ENCODE data around the gene TXN2.

DNA sequence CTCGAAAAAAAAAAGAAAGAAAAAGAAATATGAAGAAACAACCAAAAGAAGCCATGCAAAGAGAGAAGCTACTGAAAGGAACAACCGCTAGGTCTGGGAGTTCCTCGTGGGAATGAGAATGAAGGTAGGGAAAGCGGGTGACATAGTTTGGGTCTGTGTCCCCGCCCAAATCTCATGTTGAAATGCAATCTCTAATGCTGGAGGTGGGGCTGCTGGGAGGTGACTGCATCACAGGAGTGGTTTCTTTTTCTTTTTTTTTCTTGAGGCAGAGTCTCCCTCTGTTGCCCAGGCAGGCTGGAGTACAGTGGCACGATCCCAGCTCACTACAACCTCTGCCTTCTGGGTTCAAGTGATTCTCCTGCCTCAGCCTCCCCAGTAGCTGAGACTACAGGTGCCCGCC, 9.7 kb upstream of the TXN2 start:
- TF ChIP-seq TAF1 (IDR thresholded peaks at IDR 0.05; ENCODE audit: borderline replicate concordance, insufficient read depth, low read length) (no peak), POLR2AphosphoS5 (IDR thresholded peaks at IDR 0.05; ENCODE audit: low read depth, low read length) (no peak), SIN3A (IDR thresholded peaks at IDR 0.05; ENCODE audit: borderline replicate concordance, insufficient read depth, low read length) (no peak), FOXP2 (optimal IDR thresholded peaks at IDR 0.05; ENCODE audit: borderline replicate concordance, extremely low read depth, extremely low read length, insufficient read depth) (no peak)
- TF ChIP-seq, protein P1, sequence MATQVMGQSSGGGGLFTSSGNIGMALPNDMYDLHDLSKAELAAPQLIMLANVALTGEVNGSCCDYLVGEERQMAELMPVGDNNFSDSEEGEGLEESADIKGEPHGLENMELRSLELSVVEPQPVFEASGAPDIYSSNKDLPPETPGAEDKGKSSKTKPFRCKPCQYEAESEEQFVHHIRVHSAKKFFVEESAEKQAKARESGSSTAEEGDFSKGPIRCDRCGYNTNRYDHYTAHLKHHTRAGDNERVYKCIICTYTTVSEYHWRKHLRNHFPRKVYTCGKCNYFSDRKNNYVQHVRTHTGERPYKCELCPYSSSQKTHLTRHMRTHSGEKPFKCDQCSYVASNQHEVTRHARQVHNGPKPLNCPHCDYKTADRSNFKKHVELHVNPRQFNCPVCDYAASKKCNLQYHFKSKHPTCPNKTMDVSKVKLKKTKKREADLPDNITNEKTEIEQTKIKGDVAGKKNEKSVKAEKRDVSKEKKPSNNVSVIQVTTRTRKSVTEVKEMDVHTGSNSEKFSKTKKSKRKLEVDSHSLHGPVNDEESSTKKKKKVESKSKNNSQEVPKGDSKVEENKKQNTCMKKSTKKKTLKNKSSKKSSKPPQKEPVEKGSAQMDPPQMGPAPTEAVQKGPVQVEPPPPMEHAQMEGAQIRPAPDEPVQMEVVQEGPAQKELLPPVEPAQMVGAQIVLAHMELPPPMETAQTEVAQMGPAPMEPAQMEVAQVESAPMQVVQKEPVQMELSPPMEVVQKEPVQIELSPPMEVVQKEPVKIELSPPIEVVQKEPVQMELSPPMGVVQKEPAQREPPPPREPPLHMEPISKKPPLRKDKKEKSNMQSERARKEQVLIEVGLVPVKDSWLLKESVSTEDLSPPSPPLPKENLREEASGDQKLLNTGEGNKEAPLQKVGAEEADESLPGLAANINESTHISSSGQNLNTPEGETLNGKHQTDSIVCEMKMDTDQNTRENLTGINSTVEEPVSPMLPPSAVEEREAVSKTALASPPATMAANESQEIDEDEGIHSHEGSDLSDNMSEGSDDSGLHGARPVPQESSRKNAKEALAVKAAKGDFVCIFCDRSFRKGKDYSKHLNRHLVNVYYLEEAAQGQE (IDR thresholded peaks at IDR 0.05; ENCODE audit: insufficient read depth in 1 of 2, low read depth in 2 of 2, low read length in 2 of 2), result no peak
